Hepatocyte (in vitro differentiated cells): Measurements from ENCODE around the gene ITGAE. TPM values are rescaled to one million over a fixed set of nuclear protein-coding genes. Genes with fewer than 3 reads are reported as not detected.
A peak's percentile ranks its signal among the peaks of the same experiment; 100 is the strongest.

ENCODE experiments used
- DNase-seq: peaks from one replicate; pipeline ENCODE4 v3.0.0-alpha.2; 2016; ENCODE audit warnings: low spot score
- H2AFZ ChIP-seq: fragments of 200-600 bp; sonication (generic); 2 replicates; pipeline ENCODE4 v1.6.0; 2016; ENCODE audit warnings: antibody characterized with exemption, mild to moderate bottlenecking
- H3K27ac ChIP-seq: fragments of 200-600 bp; sonication (generic); 2 replicates; pipeline ENCODE4 v1.5.1; 2016; ENCODE audit warnings: mild to moderate bottlenecking
- H3K27me3 ChIP-seq: fragments of 200-600 bp; sonication (generic); 2 replicates; pipeline ENCODE4 v1.6.1; 2016
- H3K36me3 ChIP-seq: fragments of 200-600 bp; sonication (generic); replicated peaks from 2 replicates; pipeline ENCODE4 v1.5.1; 2016; ENCODE audit warnings: low read depth; ENCODE audit not compliant: insufficient read depth
- H3K4me1 ChIP-seq: fragments of 200-600 bp; sonication (generic); 2 replicates; pipeline ENCODE4 v1.5.1; 2016; ENCODE audit warnings: mild to moderate bottlenecking, moderate library complexity; ENCODE audit not compliant: insufficient read depth
- H3K4me2 ChIP-seq: fragments of 200-600 bp; sonication (generic); 2 replicates; pipeline ENCODE4 v1.6.0; 2016
- H3K4me3 ChIP-seq: fragments of 200-600 bp; sonication (generic); 2 replicates; pipeline ENCODE4 v1.5.1; 2016; ENCODE audit warnings: mild to moderate bottlenecking
- H3K79me2 ChIP-seq: fragments of 200-600 bp; sonication (generic); 2 replicates; pipeline ENCODE4 v1.6.0; 2017; ENCODE audit warnings: mild to moderate bottlenecking
- H3K9me2 ChIP-seq: fragments of 200-600 bp; sonication (generic); replicated peaks from 2 replicates; pipeline ENCODE4 v1.6.0; 2017; ENCODE audit warnings: mild to moderate bottlenecking; ENCODE audit not compliant: insufficient read depth
- H3K9me3 ChIP-seq: fragments of 200-600 bp; sonication (generic); 2 replicates; pipeline ENCODE4 v1.5.1; 2016; ENCODE audit warnings: low read depth, mild to moderate bottlenecking
- H4K20me1 ChIP-seq: fragments of 200-600 bp; sonication (generic); 2 replicates; pipeline ENCODE4 v1.6.0; 2016; ENCODE audit warnings: mild to moderate bottlenecking; ENCODE audit not compliant: insufficient read depth, poor library complexity, severe bottlenecking
- EZH2 ChIP-seq: fragments of 200-600 bp; sonication (generic); IDR thresholded peaks from 2 replicates; pipeline ENCODE4 v1.6.1; 2016; ENCODE audit warnings: antibody characterized with exemption, mild to moderate bottlenecking, borderline replicate concordance
- EZH2phosphoT487 ChIP-seq: fragments of 200-600 bp; sonication (generic); IDR thresholded peaks from one replicate; pipeline ENCODE4 v1.6.1; 2018; ENCODE audit warnings: antibody characterized with exemption, mild to moderate bottlenecking, low read depth, moderate library complexity; ENCODE audit not compliant: unreplicated experiment, severe bottlenecking
- WGBS: methylation state at CpG from one replicate; pipeline ENCODE4 v1.1.6; 2016; ENCODE audit warnings: low lambda C conversion rate; ENCODE audit errors: missing lambda C conversion rate; 5-methylcytosine and 5-hydroxymethylcytosine counted together
- polyA plus RNA-seq: library from polyadenylated mRNA; unstranded; fragments of >200 nt; fragmentation: Nextera tagmentation; extraction: Ambion mirVana; gene quantifications from 2 replicates; pipeline ENCODE4 v1.2.1, GENCODE V29; 2016
- total RNA-seq: library from RNA; depleted of rRNA; stranded (reverse); fragments of >200 nt; gene quantifications from 2 replicates; pipeline ENCODE4 v1.2.3, GENCODE V29; 2014
- TF ChIP-seq, protein P1 (sequence below): fragments of 200-600 bp; sonication (generic); IDR thresholded peaks from 2 replicates; pipeline ENCODE4 v1.5.1; 2016; ENCODE audit warnings: antibody characterized with exemption, mild to moderate bottlenecking; ENCODE audit not compliant: poor library complexity

The ITGAE gene
- total and polyA plus RNA-seq, 2 experiments from 2014 or later: 28.1 to 77.0 TPM

- peak overlapping the region; percentile 65 for H3K4me3 ChIP-seq
- peak overlapping the region; percentile 98 for H3K27ac ChIP-seq
- H3K9me3 ChIP-seq: no peaks in the 10 kb centered on the region
- WGBS: 2% methylated on average over 32 of the region's 39 CpGs
- peak overlapping the region; percentile 91 for H3K4me2 ChIP-seq
- peaks cover 18% of the 10 kb centered on the region for H3K4me1 ChIP-seq
- DNase-seq: peak; percentile 97
- no peaks in the 10 kb centered on the region for H3K9me2 ChIP-seq
- TF ChIP-seq, protein P1, sequence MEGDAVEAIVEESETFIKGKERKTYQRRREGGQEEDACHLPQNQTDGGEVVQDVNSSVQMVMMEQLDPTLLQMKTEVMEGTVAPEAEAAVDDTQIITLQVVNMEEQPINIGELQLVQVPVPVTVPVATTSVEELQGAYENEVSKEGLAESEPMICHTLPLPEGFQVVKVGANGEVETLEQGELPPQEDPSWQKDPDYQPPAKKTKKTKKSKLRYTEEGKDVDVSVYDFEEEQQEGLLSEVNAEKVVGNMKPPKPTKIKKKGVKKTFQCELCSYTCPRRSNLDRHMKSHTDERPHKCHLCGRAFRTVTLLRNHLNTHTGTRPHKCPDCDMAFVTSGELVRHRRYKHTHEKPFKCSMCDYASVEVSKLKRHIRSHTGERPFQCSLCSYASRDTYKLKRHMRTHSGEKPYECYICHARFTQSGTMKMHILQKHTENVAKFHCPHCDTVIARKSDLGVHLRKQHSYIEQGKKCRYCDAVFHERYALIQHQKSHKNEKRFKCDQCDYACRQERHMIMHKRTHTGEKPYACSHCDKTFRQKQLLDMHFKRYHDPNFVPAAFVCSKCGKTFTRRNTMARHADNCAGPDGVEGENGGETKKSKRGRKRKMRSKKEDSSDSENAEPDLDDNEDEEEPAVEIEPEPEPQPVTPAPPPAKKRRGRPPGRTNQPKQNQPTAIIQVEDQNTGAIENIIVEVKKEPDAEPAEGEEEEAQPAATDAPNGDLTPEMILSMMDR: no peak
- no peak for TF ChIP-seq EZH2phosphoT487
- TF ChIP-seq EZH2: no peak
- H3K27me3 ChIP-seq: no peaks in the 10 kb centered on the region
- H4K20me1 ChIP-seq: peaks cover 34% of the 10 kb centered on the region
- H3K36me3 ChIP-seq: no peaks in the 10 kb centered on the region
- peaks cover 58% of the 10 kb centered on the region for H3K79me2 ChIP-seq
- peak overlapping the region; percentile 42 for H2AFZ ChIP-seq
Measured at GRCh38 chr17:3667366-3668278, 133.4 kb downstream of the ITGAE start.

DNA sequence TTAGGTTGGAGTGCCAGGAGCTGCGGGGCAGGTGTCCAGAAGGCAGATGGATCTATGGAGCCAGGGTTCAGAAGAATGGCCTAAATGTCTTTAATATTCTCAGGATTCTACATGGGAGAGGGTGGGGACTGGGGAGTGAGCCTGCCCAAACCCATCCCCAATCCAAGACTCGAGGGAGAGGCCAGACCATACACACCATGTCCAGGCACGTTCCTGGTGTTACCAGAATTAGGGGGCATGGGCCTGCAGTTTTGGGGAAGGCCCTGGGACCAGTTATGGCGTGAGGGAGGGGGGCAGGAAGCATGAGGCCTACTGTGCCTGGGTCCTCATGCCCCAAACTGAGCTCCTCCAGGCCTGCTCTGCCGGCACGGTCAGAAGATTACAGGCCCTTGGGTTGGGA is 134.5 kb downstream of the ITGAE start:
- H3K4me3 ChIP-seq: no peak overlapping the region
- no peaks in the 10 kb centered on the region for H3K9me2 ChIP-seq
- no peak for DNase-seq
- H2AFZ ChIP-seq: no peak overlapping the region
- H3K4me1 ChIP-seq: peaks cover 18% of the 10 kb centered on the region
- peaks cover 34% of the 10 kb centered on the region for H4K20me1 ChIP-seq
- peak overlapping the region; percentile 98 for H3K27ac ChIP-seq
- peak overlapping the region; percentile 91 for H3K4me2 ChIP-seq
- no peak for TF ChIP-seq EZH2phosphoT487
- TF ChIP-seq EZH2: no peak
- TF ChIP-seq, protein P1: no peak
- no peaks in the 10 kb centered on the region for H3K9me3 ChIP-seq
- no peaks in the 10 kb centered on the region for H3K36me3 ChIP-seq
- peaks cover 56% of the 10 kb centered on the region for H3K79me2 ChIP-seq
- H3K27me3 ChIP-seq: no peaks in the 10 kb centered on the region
- 91% methylated on average over 6 of the region's 6 CpGs for WGBS

DNA sequence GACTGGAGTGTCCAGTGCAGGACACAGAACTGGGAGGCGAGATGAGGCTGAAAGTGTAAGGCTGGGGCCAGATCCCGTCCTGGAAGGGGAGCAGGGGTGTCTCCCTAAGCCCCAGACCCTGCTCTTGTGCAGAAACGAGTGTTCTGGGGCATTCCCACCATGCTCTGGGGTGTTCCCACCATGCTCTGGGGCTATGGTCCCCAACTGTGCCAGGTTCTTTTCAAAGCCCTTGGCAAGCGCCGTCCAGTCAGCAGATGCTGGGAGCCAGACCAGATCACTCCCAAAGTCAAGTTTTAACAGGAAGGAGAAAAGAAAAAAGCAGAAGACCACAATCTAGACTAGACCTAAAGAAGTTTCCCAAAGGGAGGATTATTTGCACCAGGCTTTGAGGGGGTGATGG is 135.2 kb downstream of the ITGAE start:
- peaks cover 34% of the 10 kb centered on the region for H4K20me1 ChIP-seq
- DNase-seq: no peak
- peaks cover 18% of the 10 kb centered on the region for H3K4me1 ChIP-seq
- 97% methylated on average over 5 of the region's 5 CpGs for WGBS
- TF ChIP-seq, protein P1: no peak
- TF ChIP-seq EZH2 (no peak), EZH2phosphoT487 (no peak)
- no peak overlapping the region for H3K4me3 ChIP-seq
- H3K4me2 ChIP-seq: peak overlapping the region; percentile 91
- H3K27ac ChIP-seq: no peak overlapping the region
- H3K79me2 ChIP-seq: peaks cover 50% of the 10 kb centered on the region
- no peaks in the 10 kb centered on the region for H3K9me2 ChIP-seq
- H2AFZ ChIP-seq: no peak overlapping the region
- H3K9me3 ChIP-seq: no peaks in the 10 kb centered on the region
- no peaks in the 10 kb centered on the region for H3K27me3 ChIP-seq
- no peaks in the 10 kb centered on the region for H3K36me3 ChIP-seq

Other genes with a start within 250 kb of the ITGAE start
- gene TRPV3, start 243.4 kb downstream of the ITGAE start, total RNA-seq: 2.6 and 8.1 TPM in 2 replicates
- gene TRPV3, start 243.4 kb downstream of the ITGAE start, polyA plus RNA-seq: 1.4 and 2.5 TPM in 2 replicates
- 3.7 and 6.2 TPM in 2 replicates for gene TRPV1, start 191.8 kb downstream of the ITGAE start, total RNA-seq
- gene TRPV1, start 191.8 kb downstream of the ITGAE start, polyA plus RNA-seq: 4.8 and 6.2 TPM in 2 replicates
- gene SHPK, start 164.9 kb downstream of the ITGAE start, total RNA-seq: 14.1 and 14.9 TPM in 2 replicates
- gene SHPK, start 164.9 kb downstream of the ITGAE start, polyA plus RNA-seq: 9.1 and 11.2 TPM in 2 replicates
- gene CTNS, start 164.4 kb downstream of the ITGAE start, total RNA-seq: 28.1 and 28.7 TPM in 2 replicates
- 23.7 and 26.0 TPM in 2 replicates for gene CTNS, start 164.4 kb downstream of the ITGAE start, polyA plus RNA-seq
- gene TAX1BP3, start 132.6 kb downstream of the ITGAE start, total RNA-seq: 208 and 218 TPM in 2 replicates
- gene TAX1BP3, start 132.6 kb downstream of the ITGAE start, polyA plus RNA-seq: 357 and 387 TPM in 2 replicates
- gene EMC6, start 132.4 kb downstream of the ITGAE start, total RNA-seq: 40.9 and 42.7 TPM in 2 replicates
- 117 and 130 TPM in 2 replicates for gene EMC6, start 132.4 kb downstream of the ITGAE start, polyA plus RNA-seq
- 0.36 TPM in 1 of 2 replicates, not detected in the other for gene P2RX5, start 105.0 kb downstream of the ITGAE start, total RNA-seq
- 0.32 TPM in 1 of 2 replicates, not detected in the other for gene P2RX5, start 105.0 kb downstream of the ITGAE start, polyA plus RNA-seq
- 1.3 and 1.5 TPM in 2 replicates for gene HASPIN, start 77.3 kb downstream of the ITGAE start, total RNA-seq
- 0.54 and 1.1 TPM in 2 replicates for gene HASPIN, start 77.3 kb downstream of the ITGAE start, polyA plus RNA-seq
- gene NCBP3, start 45.1 kb upstream of the ITGAE start, total RNA-seq: 20.8 and 31.8 TPM in 2 replicates
- gene NCBP3, start 45.1 kb upstream of the ITGAE start, polyA plus RNA-seq: 20.6 and 28.9 TPM in 2 replicates
- 2.6 and 5.1 TPM in 2 replicates for gene CAMKK1, start 91.9 kb upstream of the ITGAE start, total RNA-seq
- 4.4 and 5.7 TPM in 2 replicates for gene CAMKK1, start 91.9 kb upstream of the ITGAE start, polyA plus RNA-seq
- gene P2RX1, start 115.3 kb upstream of the ITGAE start, total RNA-seq: 0.20 and 0.50 TPM in 2 replicates
- gene P2RX1, start 115.3 kb upstream of the ITGAE start, polyA plus RNA-seq: 1.8 and 2.3 TPM in 2 replicates
- gene ATP2A3, start 163.2 kb upstream of the ITGAE start, total RNA-seq: 2.4 and 4.1 TPM in 2 replicates
- gene ATP2A3, start 163.2 kb upstream of the ITGAE start, polyA plus RNA-seq: 2.2 and 4.5 TPM in 2 replicates